HG03196 (cell line): ENCODE data around the gene SERPINB6.
"Not testable (repeated sequence)": the region's sequence is repeated elsewhere in the genome, so short reads cannot be mapped to it uniquely, and the experiment has no call there.

Experiments used
- ATAC-seq: cut with Tn5 transposase; IDR thresholded peaks from one replicate; pipeline ENCODE4 v1.9.1; 2021; ENCODE audit not compliant: unreplicated experiment

The SERPINB6 gene

GRCh38 chr6:2977799-2978590 lies 6.6 kb upstream of the SERPINB6 start:
- no peak for ATAC-seq

- no peak for ATAC-seq
These were observed 5.9 kb upstream of the SERPINB6 start for GRCh38 chr6:2977290-2977689.

- ATAC-seq: no peak
These were observed 5.3 kb upstream of the SERPINB6 start for GRCh38 chr6:2976571-2977085.

- ATAC-seq: no peak
These were observed 4.7 kb upstream of the SERPINB6 start for GRCh38 chr6:2976060-2976459.

- no peak for ATAC-seq
These were observed 2.3 kb upstream of the SERPINB6 start for GRCh38 chr6:2973676-2974075.

- ATAC-seq: not testable (repeated sequence)
These were observed 1.8 kb upstream of the SERPINB6 start for GRCh38 chr6:2973180-2973579.

GRCh38 chr6:2972685-2973084 lies 1.3 kb upstream of the SERPINB6 start:
- not testable (repeated sequence) for ATAC-seq

- ATAC-seq: not testable (repeated sequence)
These were observed 786 bp upstream of the SERPINB6 start for GRCh38 chr6:2972219-2972487.

- ATAC-seq: no peak
These were observed 481 bp downstream of the SERPINB6 start for GRCh38 chr6:2970753-2971419.

GRCh38 chr6:2970034-2970685 lies 1.2 kb downstream of the SERPINB6 start:
- no peak for ATAC-seq

GRCh38 chr6:2969549-2969948 lies 1.8 kb downstream of the SERPINB6 start:
- no peak for ATAC-seq

GRCh38 chr6:2968600-2969135 lies 2.7 kb downstream of the SERPINB6 start:
- no peak for ATAC-seq

- no peak for ATAC-seq
These were observed 3.4 kb downstream of the SERPINB6 start for GRCh38 chr6:2967936-2968335.

GRCh38 chr6:2966347-2966746 lies 5.0 kb downstream of the SERPINB6 start:
- ATAC-seq: no peak

GRCh38 chr6:2964793-2965505 lies 6.4 kb downstream of the SERPINB6 start:
- ATAC-seq: no peak

GRCh38 chr6:2963756-2964155 lies 7.6 kb downstream of the SERPINB6 start:
- no peak for ATAC-seq

GRCh38 chr6:2962636-2963035 lies 8.7 kb downstream of the SERPINB6 start:
- ATAC-seq: no peak

GRCh38 chr6:2962004-2962403 lies 9.4 kb downstream of the SERPINB6 start:
- ATAC-seq: no peak

- ATAC-seq: no peak
These were observed 9.9 kb downstream of the SERPINB6 start for GRCh38 chr6:2961506-2961905.

- no peak for ATAC-seq
These were observed 10.4 kb downstream of the SERPINB6 start for GRCh38 chr6:2960935-2961334.
